Kidney tubule cell (primary cell): Measurements from ENCODE around the gene ELOVL1.
A peak's percentile ranks its signal among the peaks of the same experiment; 100 is the strongest.
"Not testable (repeated sequence)": the region's sequence is repeated elsewhere in the genome, so short reads cannot be mapped to it uniquely, and the experiment has no call there.

Experiments
- DNase-seq: peaks from one replicate; pipeline ENCODE4 v3.0.0-alpha.2; 2018; ENCODE audit warnings: low spot score

The ELOVL1 gene

DNA sequence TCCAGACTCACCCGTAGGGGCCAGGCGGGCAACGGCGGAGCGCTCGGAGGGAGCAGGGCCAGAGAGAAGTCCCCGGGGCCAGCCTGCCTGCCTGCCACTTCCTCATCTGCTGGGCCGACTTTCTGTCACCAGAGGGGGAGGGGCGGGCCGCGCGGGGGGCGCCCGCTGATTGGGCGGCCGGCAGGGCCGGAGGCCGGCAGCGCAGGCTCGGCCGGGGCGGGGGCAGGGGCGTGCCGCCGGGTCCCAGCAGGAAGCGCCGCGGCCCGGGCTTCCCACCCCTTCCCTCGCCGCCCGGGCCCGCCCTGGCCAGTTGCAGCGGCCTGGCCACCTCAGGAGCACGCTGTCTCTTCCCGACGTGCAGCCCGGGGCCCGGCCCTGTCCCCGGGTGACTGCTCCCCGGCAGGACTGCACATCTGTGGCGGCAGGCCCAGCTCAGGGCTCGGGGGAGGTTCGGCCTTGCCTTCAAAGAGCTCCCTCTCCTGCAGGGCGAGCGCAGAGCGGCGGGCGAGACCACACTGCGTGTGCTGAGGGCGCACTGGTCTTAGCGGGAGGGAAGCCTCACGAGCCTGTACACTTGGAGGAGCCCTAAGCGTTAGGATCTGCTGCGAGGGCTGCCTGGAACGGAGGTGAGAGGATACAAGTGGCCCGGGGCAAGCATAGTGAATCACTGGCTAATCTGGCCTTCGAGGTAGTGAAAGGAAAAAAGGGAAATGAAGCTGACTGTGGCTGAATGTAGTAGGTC, at the start of gene ELOVL1:
Gene ELOVL1, minus strand, starts transcription at position 108 of the 742 bp plus-strand sequence. CDS start 2,402 bp downstream, outside the sequence.
- DNase-seq = peak; percentile 93

DNA sequence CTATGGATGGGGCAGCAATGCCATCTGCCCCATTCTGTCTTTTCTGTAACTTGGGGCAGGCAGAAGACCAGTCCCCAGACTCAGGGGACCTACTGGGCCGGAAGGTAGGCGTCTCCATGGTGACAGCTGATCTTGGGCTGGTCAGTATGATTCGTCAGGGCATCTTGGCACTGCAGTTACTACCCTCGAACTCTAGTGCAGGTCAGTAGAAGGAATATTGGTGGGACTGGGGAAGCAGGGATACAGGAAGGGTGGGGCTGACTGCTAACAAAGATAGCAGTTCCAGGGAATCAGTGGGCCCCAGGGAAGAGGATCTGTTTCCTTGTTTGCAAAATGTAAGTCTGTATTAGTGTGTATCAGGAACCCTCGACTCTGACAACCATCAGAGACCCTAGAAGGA, 48.1 kb upstream of the ELOVL1 start:
- DNase-seq = no peak

DNA sequence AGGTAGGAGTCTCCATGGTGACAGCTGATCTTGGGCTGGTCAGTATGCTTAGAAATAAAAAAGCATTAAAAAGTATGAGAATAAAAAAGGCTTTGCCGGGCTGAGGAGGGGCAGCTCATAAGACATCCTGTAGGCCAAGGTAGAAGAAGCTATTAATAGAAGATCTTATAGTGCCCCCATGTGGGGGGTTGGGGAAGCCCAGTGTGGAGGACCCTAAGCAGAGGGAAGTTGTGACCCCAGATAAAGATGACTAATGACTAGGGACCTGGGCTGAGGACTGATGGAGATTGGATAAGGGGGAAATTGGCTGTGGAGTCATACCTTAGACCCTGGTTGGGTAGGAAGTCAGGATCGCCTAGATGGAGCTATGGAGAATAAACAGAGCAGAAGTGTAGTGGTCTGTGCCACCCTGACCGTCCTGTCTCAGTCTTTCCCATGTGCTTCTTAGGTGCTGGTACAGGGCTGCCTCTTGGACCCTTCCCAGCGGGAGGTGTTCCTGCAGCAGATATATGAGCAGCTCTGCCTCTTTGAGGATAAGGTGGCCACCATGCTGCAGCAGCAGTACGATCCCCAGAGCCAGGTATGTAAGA, 46.9 kb upstream of the ELOVL1 start:
- DNase-seq = peak; percentile 69

DNA sequence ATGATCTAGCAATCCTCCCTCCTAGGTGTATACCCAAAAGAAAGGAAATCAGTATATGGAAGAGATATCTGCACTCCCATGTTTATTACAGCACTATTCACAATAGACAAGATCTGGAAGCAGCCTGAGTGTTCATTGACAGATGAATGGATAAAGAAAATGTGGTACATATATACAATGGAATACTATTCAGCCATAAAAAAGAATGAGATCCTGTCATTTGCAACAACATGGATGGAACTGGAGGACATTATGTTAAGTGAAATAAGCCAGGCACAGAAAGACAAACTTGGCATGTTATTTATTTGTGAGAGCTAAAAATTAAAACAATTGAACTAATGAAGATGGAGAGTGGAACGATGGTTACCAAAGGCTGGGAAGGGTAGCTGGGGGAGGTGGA, 45.6 kb upstream of the ELOVL1 start:
- not testable (repeated sequence) for DNase-seq

- no peak for DNase-seq
These were observed 42.8 kb upstream of the ELOVL1 start for GRCh38 chr1:43410571-43410970.

- DNase-seq = no peak
These were observed 38.0 kb upstream of the ELOVL1 start for GRCh38 chr1:43405876-43406234.

- no peak for DNase-seq
These were observed 37.5 kb upstream of the ELOVL1 start for GRCh38 chr1:43405219-43405875.

DNA sequence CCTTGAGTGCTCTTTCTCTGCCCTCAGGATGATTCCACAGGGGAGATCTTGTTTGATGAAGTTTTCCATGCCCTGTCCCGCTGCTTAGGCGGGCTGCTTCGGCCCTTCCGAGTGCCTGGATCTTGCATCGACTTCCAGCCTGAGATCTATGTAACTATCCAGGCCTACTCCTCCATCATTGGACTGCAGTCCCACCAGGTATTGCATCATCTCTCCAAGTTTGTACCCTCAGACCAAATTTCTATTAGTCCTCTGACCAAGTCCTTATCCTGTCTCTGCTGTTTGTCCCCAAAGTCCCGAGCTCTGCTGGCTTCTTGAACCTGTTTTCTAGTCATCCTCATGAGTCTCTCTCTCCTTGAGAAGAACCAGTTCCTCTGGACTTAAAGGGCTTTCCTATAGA, 36.5 kb upstream of the ELOVL1 start:
- DNase-seq = no peak

DNA sequence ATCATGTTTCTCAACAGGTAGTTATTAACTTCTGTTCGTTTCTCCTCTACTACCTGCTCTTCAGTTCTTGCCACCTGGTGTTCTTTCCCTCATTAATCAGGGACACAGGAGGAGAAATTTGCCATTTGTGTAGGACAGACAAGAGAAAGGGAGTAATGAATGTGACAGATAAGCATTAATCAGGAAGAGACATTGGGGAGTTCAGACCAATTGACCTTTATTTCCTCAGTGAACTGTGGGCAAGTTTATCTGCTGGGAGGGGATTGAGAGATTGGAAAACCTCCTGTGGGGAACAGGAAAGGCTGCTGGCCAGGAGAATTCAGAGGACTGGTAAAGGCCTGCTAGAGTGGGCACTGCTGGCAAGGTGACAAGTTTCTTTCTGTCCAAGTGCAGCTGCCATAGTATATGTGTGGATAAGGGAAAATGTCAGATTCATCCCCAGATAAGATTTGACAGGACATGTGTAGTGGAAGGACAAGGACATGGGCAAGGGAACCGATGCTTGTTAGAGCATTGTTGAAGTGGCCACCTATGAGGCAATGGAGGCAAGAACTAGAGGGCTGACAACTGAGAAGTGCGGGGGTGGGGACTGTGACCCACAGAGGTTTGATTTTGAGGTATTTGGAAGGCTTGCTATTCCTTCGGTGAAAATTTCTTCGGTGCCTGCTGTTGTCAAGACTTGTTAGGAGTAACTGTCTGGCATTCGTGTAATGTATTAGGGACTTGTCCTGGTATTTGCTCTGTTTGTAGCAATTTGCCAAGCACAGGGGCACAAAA, 34.5 kb upstream of the ELOVL1 start:
- no peak for DNase-seq

GRCh38 chr1:43400441-43400840, 32.6 kb upstream of the ELOVL1 start:
- not testable (repeated sequence) for DNase-seq

- DNase-seq = no peak
These were observed 30.4 kb upstream of the ELOVL1 start for GRCh38 chr1:43398227-43398626.

- no peak for DNase-seq
These were observed 28.2 kb upstream of the ELOVL1 start for GRCh38 chr1:43396059-43396458.

GRCh38 chr1:43395523-43395922, 27.7 kb upstream of the ELOVL1 start:
- no peak for DNase-seq

DNA sequence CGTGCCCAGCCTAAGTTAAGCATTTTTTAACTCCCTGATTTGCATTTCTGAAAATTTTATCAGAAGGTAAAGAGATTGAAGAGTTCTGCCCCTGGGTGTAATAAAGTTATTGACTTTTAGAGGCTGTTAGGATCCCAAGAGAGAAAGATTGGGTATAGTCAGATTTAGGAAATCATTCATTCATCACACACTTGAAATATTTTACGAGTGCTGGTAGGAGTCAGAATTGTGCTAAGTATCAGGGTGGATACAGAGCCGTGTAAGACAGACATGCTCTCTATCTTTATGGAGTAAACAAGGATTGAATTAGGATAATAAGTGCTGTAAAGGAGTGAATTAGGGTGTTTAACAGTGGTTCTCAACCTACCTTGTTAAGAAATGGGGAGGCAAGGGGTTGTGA, 24.9 kb upstream of the ELOVL1 start:
- no peak for DNase-seq

GRCh38 chr1:43389326-43390313, 21.8 kb upstream of the ELOVL1 start, which contains the start of the genes MED8 and SZT2:
Gene MED8 (minus strand): TSS chr1:43389800. CDS start chr1:43389764, 36 bp downstream.
Gene SZT2 (plus strand): TSS chr1:43389899. CDS start chr1:43389969, 70 bp downstream.
- DNase-seq = peak; percentile 95

DNA sequence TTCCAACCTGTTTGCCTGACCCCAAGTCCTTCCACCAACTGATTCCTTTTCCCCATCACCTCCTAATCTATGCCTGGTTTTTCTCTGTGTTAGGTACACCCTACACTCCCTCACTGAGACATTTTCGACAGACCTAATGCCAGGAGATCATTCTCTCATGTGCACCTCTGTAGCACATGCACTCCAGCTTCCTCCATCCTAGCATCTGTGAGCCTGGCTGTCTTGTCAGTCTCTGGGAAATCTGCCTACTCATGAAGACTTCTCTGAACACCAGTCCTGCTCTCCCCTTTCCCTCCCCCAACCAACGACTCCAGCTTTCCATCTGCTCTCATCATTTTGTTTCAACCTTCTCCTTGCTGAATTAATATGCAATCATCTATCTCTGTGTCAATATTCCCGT, 20.8 kb upstream of the ELOVL1 start:
- no peak for DNase-seq

- peak; percentile 22 for DNase-seq
These were observed 20.3 kb upstream of the ELOVL1 start for GRCh38 chr1:43387976-43388599.

- no peak for DNase-seq
These were observed 18.9 kb upstream of the ELOVL1 start for GRCh38 chr1:43386676-43387075.

GRCh38 chr1:43383449-43383848, 15.6 kb upstream of the ELOVL1 start:
- no peak for DNase-seq

- DNase-seq = no peak
These were observed 14.4 kb upstream of the ELOVL1 start for GRCh38 chr1:43382027-43382779.
